ENCODE results near the gene OBP2B.
A peak's percentile ranks its signal among the peaks of the same experiment; 100 is the strongest.

The OBP2B gene

DNA sequence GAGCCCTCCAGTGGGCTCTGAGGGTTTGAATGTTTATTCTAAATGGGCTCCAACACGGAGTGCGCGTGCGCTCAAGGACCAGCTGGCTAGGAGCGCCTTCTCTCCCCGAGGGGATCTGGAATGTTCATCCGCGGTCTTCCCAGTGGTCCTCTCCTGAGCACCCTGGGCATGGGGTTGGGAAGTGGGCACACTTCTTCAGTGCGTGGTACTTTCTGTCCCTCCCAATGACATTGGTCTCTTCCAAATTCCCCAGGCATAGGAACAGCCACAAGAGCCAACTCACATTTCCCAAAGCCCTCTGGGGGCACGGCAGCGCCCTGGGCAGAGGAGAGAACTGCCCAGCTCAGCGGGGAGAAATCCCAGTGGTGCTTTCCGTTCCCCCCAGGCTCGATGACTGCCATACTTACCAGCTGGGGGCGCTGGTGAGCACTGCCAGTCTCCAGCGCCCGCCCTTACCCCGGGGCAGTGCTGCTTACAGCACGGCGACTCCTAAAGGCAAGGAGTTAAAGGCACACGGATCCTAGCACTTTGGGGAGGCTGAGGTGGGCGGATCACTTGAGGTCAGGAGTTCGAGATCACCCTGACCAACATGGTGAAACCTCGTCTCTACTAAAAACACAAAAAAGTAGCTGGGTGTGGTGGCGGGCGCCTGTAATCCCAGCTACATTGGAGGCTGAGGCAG is 29.9 kb upstream of the OBP2B start:
- peak overlapping the region; percentile 73 for H3K9ac ChIP-seq (ENCODE audit: low read length)
- peaks cover 15% of the 10 kb centered on the region for H3K4me1 ChIP-seq (ENCODE audit: control insufficient read depth, insufficient read depth, low read depth, low read length)
- H3K36me3 ChIP-seq (ENCODE audit: control insufficient read depth in 1 of 2, insufficient read depth in 2 of 2, low read depth in 1 of 2, low read length in 2 of 2): no peaks in the 10 kb centered on the region
- WGBS: 17% methylated on average over 24 of the region's 26 CpGs
- no peak overlapping the region for H3K14ac ChIP-seq (ENCODE audit: low read length in 2 of 2)
- H3K27me3 ChIP-seq (ENCODE audit: control insufficient read depth in 1 of 2, insufficient read depth in 1 of 2, low read length in 2 of 2): peaks cover 7 to 34% of the 10 kb centered on the region in 2 experiments
- no peak overlapping the region for H3K18ac ChIP-seq (ENCODE audit: low read depth in 1 of 2, low read length in 2 of 2)
- H2BK120ac ChIP-seq (ENCODE audit: low read depth, low read length): no peak overlapping the region
- peak overlapping the region; percentile 78 for H3K4me2 ChIP-seq (ENCODE audit: low read length, poor library complexity, severe bottlenecking)
- peak; percentile 73 for DNase-seq
- peak overlapping the region; percentile 26 to 75 for H3K4me3 ChIP-seq (ENCODE audit: insufficient read depth in 1 of 2, low read depth in 1 of 2, low read length in 2 of 2)
- no peak overlapping the region for H2BK5ac ChIP-seq (ENCODE audit: low read depth, low read length, poor library complexity, severe bottlenecking)
- no peak overlapping the region for H3K27ac ChIP-seq (ENCODE audit: low read length, poor library complexity, severe bottlenecking)
- H3K23ac ChIP-seq (ENCODE audit: low read length in 2 of 2): no peak overlapping the region
- H2AK5ac ChIP-seq (ENCODE audit: low read length, severe bottlenecking): no peak overlapping the region
- H3K9me3 ChIP-seq (ENCODE audit: control insufficient read depth, low read length): no peaks in the 10 kb centered on the region
- H2BK15ac ChIP-seq (ENCODE audit: low read depth, poor library complexity, severe bottlenecking): no peak overlapping the region
- no peak overlapping the region for H4K91ac ChIP-seq (ENCODE audit: low read length)
- no peak overlapping the region for H2BK12ac ChIP-seq (ENCODE audit: low read length in 2 of 2)
- peak overlapping the region in 1 of 2 experiments; percentile 53 for H3K4ac ChIP-seq (ENCODE audit: low read depth in 1 of 2, low read length in 2 of 2)
- peak overlapping the region; percentile 73 for H2AFZ ChIP-seq (ENCODE audit: low read depth, low read length)
- peak overlapping the region; percentile 66 for H4K8ac ChIP-seq (ENCODE audit: low read length)
- no peaks in the 10 kb centered on the region for H3K79me1 ChIP-seq (replicated peaks; ENCODE audit: low read length, poor library complexity, severe bottlenecking)

DNA sequence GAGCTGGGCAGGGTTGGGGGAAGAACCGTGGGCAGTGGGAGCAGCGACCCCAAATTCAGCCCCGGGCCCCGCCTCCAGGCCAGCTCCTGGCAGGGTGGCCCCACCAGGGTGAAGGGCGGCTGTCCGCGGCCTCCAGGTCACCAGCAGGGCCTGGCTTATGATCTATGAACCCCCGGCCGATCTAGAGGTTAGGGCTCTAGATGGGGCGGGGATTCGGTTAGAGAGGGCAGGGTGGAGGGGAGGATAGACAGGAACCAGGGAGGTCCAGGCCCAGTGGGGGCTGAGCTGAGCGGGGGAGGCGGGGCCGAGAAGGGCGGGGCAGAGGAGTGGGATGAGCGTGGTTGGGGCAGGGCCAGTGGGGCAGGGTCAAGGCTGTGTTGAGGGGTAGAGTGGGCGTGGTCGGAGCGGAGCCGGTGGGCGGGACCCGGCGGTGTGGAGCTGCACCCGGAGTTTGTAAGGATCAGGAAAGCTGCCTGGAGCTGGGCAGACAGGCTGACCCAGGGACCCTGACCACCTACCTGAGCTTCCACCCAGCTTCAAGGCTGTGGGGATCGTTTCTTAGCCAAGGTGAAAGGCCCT is 29.3 kb upstream of the OBP2B start:
- Histone ChIP-seq H3K79me1 (replicated peaks; ENCODE audit: low read length, poor library complexity, severe bottlenecking) (no peaks in the 10 kb centered on the region), H4K91ac (ENCODE audit: low read length) (no peak overlapping the region), H2AK5ac (ENCODE audit: low read length, severe bottlenecking) (no peak overlapping the region), H3K27ac (ENCODE audit: low read length, poor library complexity, severe bottlenecking) (no peak overlapping the region), H3K4ac (ENCODE audit: low read depth in 1 of 2, low read length in 2 of 2) (peak overlapping the region in 1 of 2 experiments; percentile 35), H3K4me1 (ENCODE audit: control insufficient read depth, insufficient read depth, low read depth, low read length) (peaks cover 15% of the 10 kb centered on the region), H3K4me3 (ENCODE audit: insufficient read depth in 1 of 2, low read depth in 1 of 2, low read length in 2 of 2) (peak overlapping the region; percentile 26 to 75), H2BK5ac (ENCODE audit: low read depth, low read length, poor library complexity, severe bottlenecking) (no peak overlapping the region), H2BK12ac (ENCODE audit: low read length in 2 of 2) (no peak overlapping the region), H3K9me3 (ENCODE audit: control insufficient read depth, low read length) (no peaks in the 10 kb centered on the region), H3K27me3 (ENCODE audit: control insufficient read depth in 1 of 2, insufficient read depth in 1 of 2, low read length in 2 of 2) (peaks cover 5 to 29% of the 10 kb centered on the region in 2 experiments), H4K8ac (ENCODE audit: low read length) (peak overlapping the region; percentile 48), H3K18ac (ENCODE audit: low read depth in 1 of 2, low read length in 2 of 2) (no peak overlapping the region), H3K9ac (ENCODE audit: low read length) (peak overlapping the region; percentile 79), H3K14ac (ENCODE audit: low read length in 2 of 2) (no peak overlapping the region), H2AFZ (ENCODE audit: low read depth, low read length) (peak overlapping the region; percentile 73), H3K4me2 (ENCODE audit: low read length, poor library complexity, severe bottlenecking) (peak overlapping the region; percentile 78), H2BK15ac (ENCODE audit: low read depth, poor library complexity, severe bottlenecking) (no peak overlapping the region), H3K23ac (ENCODE audit: low read length in 2 of 2) (no peak overlapping the region), H3K36me3 (ENCODE audit: control insufficient read depth in 1 of 2, insufficient read depth in 2 of 2, low read depth in 1 of 2, low read length in 2 of 2) (no peaks in the 10 kb centered on the region), H2BK120ac (ENCODE audit: low read depth, low read length) (no peak overlapping the region)
- 20% methylated on average over 18 of the region's 25 CpGs for WGBS
- peak; percentile 58 for DNase-seq

DNA sequence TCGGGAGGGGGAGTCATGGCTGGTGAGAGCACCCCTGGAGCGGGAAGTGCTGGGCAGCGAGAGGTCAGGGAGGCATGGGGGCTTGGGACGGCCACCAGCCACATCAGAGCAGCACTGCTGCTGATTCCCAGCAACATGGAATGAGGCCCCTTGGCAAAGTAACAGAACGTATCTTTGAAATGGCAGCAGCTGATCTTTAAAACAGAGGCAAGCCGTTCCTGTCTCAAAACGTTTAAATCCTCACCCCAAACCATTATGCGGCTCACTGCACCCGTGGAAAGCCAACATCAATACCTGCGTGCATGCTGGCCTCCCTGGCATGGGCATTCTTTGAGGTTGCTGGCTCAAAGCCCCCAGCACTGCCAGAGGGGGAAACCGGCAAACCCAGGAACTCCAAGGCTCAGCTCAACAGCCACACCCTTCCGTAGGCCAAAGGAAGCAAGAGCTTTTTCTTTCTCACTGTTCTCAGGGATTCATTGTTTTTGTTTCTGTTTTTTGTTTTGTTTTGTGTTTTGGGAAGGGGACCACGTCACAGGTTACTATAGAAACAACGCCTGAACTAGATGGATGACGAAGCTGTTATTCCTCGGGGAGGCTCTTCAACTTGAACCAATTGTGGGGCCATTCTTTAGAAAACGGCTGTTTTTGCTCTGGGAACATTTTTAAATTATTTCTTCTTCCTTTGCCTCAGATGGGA is 28.1 kb upstream of the OBP2B start:
- Histone ChIP-seq H3K9me3 (ENCODE audit: control insufficient read depth, low read length) (no peaks in the 10 kb centered on the region), H3K18ac (ENCODE audit: low read depth in 1 of 2, low read length in 2 of 2) (no peak overlapping the region), H3K23ac (ENCODE audit: low read length in 2 of 2) (no peak overlapping the region), H3K79me1 (replicated peaks; ENCODE audit: low read length, poor library complexity, severe bottlenecking) (no peaks in the 10 kb centered on the region), H3K27me3 (ENCODE audit: control insufficient read depth in 1 of 2, insufficient read depth in 1 of 2, low read length in 2 of 2) (peaks cover 2 to 25% of the 10 kb centered on the region in 2 experiments), H3K4me1 (ENCODE audit: control insufficient read depth, insufficient read depth, low read depth, low read length) (peaks cover 15% of the 10 kb centered on the region), H4K8ac (ENCODE audit: low read length) (no peak overlapping the region), H2BK5ac (ENCODE audit: low read depth, low read length, poor library complexity, severe bottlenecking) (no peak overlapping the region), H2BK120ac (ENCODE audit: low read depth, low read length) (no peak overlapping the region), H2AFZ (ENCODE audit: low read depth, low read length) (no peak overlapping the region), H3K4me3 (ENCODE audit: insufficient read depth in 1 of 2, low read depth in 1 of 2, low read length in 2 of 2) (peak overlapping the region in 1 of 2 experiments; percentile 33), H3K9ac (ENCODE audit: low read length) (peak overlapping the region; percentile 79), H2AK5ac (ENCODE audit: low read length, severe bottlenecking) (no peak overlapping the region), H2BK15ac (ENCODE audit: low read depth, poor library complexity, severe bottlenecking) (no peak overlapping the region), H3K4me2 (ENCODE audit: low read length, poor library complexity, severe bottlenecking) (no peak overlapping the region), H3K4ac (ENCODE audit: low read depth in 1 of 2, low read length in 2 of 2) (no peak overlapping the region), H3K14ac (ENCODE audit: low read length in 2 of 2) (no peak overlapping the region), H3K27ac (ENCODE audit: low read length, poor library complexity, severe bottlenecking) (no peak overlapping the region), H2BK12ac (ENCODE audit: low read length in 2 of 2) (no peak overlapping the region), H4K91ac (ENCODE audit: low read length) (no peak overlapping the region), H3K36me3 (ENCODE audit: control insufficient read depth in 1 of 2, insufficient read depth in 2 of 2, low read depth in 1 of 2, low read length in 2 of 2) (no peaks in the 10 kb centered on the region)
- peak; percentile 39 for DNase-seq
- 84% methylated on average over 17 of the region's 17 CpGs for WGBS
